RCC 7860 (cell line): Measurements from ENCODE around the gene EXOSC5.
"Not testable (repeated sequence)": the region's sequence is repeated elsewhere in the genome, so short reads cannot be mapped to it uniquely, and the experiment has no call there.

ENCODE experiments used
- DNase-seq: peaks from one replicate; pipeline ENCODE4 v3.0.0-alpha.2; 2015; ENCODE audit warnings: low spot score
- FAIRE-seq: peaks from 2 replicates; lab custom pipeline; 2012; peaks lifted over from hg19 to GRCh38; lab: Jason Lieb, UNC

Gene EXOSC5

GRCh38 chr19:41372501-41372900 is 24.7 kb downstream of the EXOSC5 start:
- FAIRE-seq = no peak

GRCh38 chr19:41371541-41371940 is 25.6 kb downstream of the EXOSC5 start:
- FAIRE-seq (no peak), DNase-seq (no peak)

More at GRCh38 chr19:41372501-41372900, 24.7 kb downstream of the EXOSC5 start:
- DNase-seq = no peak

GRCh38 chr19:41371119-41371518 is 26.0 kb downstream of the EXOSC5 start:
- FAIRE-seq, DNase-seq: not testable (repeated sequence)

GRCh38 chr19:41369769-41370168 is 27.4 kb downstream of the EXOSC5 start:
- no peak for DNase-seq
- no peak for FAIRE-seq

GRCh38 chr19:41367848-41368301 is 29.3 kb downstream of the EXOSC5 start:
- FAIRE-seq = peak; percentile 97
- peak; percentile 95 for DNase-seq

- FAIRE-seq = no peak
- DNase-seq = no peak
These were observed 31.1 kb downstream of the EXOSC5 start for GRCh38 chr19:41366089-41366488.

GRCh38 chr19:41364524-41365391 is 32.4 kb downstream of the EXOSC5 start:
- FAIRE-seq = no peak
- DNase-seq = no peak

GRCh38 chr19:41363753-41364523 is 33.2 kb downstream of the EXOSC5 start, which contains the start of gene B9D2:
Gene B9D2, minus strand, starts transcription at chr19:41364149. Its CDS starts 630 bp downstream, at chr19:41363519.
- peak; percentile 76 for FAIRE-seq

GRCh38 chr19:41363371-41363752 is 33.8 kb downstream of the EXOSC5 start:
- FAIRE-seq = no peak

More at GRCh38 chr19:41363753-41364523, 33.2 kb downstream of the EXOSC5 start, which contains the start of gene B9D2:
- peak; percentile 94 for DNase-seq

GRCh38 chr19:41362143-41362847 is 34.9 kb downstream of the EXOSC5 start:
- DNase-seq (no peak), FAIRE-seq (no peak)

More at GRCh38 chr19:41363371-41363752, 33.8 kb downstream of the EXOSC5 start:
- DNase-seq = no peak

- DNase-seq (no peak), FAIRE-seq (no peak)
These were observed 37.4 kb downstream of the EXOSC5 start for GRCh38 chr19:41359741-41360140.

- DNase-seq (no peak), FAIRE-seq (no peak)
These were observed 39.4 kb downstream of the EXOSC5 start for GRCh38 chr19:41357746-41358145.

GRCh38 chr19:41356984-41357739 is 40.0 kb downstream of the EXOSC5 start:
- FAIRE-seq = no peak
- no peak for DNase-seq

- no peak for FAIRE-seq
- no peak for DNase-seq
These were observed 41.4 kb downstream of the EXOSC5 start for GRCh38 chr19:41355802-41356201.

GRCh38 chr19:41355035-41355434 is 42.1 kb downstream of the EXOSC5 start:
- DNase-seq = no peak
- FAIRE-seq = no peak

GRCh38 chr19:41354343-41354953 is 42.7 kb downstream of the EXOSC5 start:
- no peak for DNase-seq
- no peak for FAIRE-seq

GRCh38 chr19:41353466-41354342 is 43.5 kb downstream of the EXOSC5 start, which contains the start of gene TGFB1:
Gene TGFB1, minus strand, starts transcription at chr19:41353922. Its CDS starts 878 bp downstream, at chr19:41353044.
- DNase-seq (peak; percentile 68), FAIRE-seq (no peak)

- FAIRE-seq (no peak), DNase-seq (peak; percentile 38)
These were observed 44.3 kb downstream of the EXOSC5 start for GRCh38 chr19:41352609-41353465.
